HG03521 (cell line): Measurements from ENCODE around the gene RCC2.
"Not testable (repeated sequence)": the region's sequence is repeated elsewhere in the genome, so short reads cannot be mapped to it uniquely, and the experiment has no call there.

ENCODE experiments used
- ATAC-seq: cut with Tn5 transposase; IDR thresholded peaks from one replicate; pipeline ENCODE4 v1.9.1; 2021; ENCODE audit warnings: mild to moderate bottlenecking, moderate library complexity; ENCODE audit not compliant: unreplicated experiment

RCC2 gene

DNA sequence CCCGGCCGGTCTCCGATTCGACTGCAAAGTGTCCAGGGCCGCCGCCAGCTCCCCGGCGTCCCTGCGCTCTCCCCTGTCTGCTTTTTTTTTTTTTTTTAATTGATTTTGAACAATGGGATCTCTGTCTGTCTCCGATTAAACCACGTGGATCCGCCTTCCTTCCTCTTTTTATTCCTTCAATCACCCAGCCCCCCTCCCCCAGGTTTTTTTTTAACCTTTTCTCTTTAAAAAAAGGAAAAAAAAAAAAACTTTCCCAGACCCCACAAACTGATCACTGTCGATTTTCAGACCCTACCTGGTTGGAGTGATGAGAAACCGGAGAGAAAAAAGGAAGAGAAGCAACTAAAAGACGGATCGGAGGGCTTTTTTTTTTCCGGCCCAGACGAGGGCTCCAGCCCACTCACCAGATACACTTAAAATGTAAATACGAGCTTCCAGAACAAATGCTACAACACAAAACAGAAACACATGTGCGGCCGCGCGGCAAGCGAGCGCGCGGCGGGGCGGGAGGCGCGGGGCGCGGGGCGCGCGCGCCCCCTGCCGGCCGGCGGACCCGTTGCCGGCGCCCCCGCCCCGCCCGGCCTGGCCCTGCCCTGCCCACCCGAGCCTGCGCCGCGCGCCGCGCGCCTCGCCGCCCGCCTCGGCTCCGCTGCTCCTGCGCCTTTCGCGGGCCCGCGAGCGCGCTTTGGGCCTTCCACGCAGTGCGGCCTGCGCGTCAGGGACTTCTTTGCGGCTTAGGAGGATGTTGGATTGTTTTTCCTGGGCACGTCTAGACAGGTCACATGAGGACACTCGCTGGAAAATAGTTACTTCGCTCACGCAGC is at the start of gene RCC2:
Gene RCC2, minus strand, starts transcription at position 428 of the 824 bp plus-strand sequence. CDS start 1,163 bp downstream, outside the sequence.
- ATAC-seq, result peak; percentile 50

DNA sequence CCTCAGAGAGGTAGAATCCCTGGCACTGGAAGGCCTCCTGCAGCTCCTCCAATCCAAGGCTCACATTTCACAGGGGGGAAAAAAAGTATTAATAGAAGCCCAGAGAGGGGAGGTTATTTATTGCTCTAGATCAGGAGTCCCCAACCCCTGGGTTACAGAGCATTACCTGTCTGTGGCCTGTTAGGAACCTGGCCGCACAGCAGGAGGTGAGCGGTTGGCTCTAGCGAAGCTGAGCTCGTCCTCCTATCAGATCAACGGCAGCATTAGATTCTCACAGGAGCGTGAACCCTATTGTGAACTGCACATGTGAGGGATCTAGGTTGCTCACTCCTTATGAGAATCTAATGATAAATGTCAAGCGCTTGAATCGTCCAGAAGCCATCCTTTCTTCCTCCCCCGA is 46.8 kb upstream of the RCC2 start:
- ATAC-seq, result no peak

DNA sequence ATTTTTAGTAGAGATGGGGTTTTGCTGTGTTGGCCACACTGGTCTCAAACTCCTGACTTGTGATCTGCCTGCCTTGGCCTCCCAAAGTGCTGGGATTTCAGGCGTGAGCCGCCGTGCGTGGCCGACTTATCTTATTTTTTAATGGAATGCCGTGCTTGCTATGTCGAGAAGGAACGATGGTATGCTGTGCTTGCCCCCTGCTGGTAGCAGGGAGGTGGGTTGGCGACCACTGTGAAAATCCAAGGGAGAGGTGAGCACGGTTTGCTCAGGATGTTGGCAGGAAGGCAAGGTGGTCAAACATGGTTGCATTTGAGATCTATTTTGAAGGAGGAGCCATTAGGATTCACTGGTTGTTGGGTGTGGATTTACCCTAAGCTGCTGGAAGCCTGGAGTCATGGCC is 45.8 kb upstream of the RCC2 start:
- ATAC-seq, result no peak

DNA sequence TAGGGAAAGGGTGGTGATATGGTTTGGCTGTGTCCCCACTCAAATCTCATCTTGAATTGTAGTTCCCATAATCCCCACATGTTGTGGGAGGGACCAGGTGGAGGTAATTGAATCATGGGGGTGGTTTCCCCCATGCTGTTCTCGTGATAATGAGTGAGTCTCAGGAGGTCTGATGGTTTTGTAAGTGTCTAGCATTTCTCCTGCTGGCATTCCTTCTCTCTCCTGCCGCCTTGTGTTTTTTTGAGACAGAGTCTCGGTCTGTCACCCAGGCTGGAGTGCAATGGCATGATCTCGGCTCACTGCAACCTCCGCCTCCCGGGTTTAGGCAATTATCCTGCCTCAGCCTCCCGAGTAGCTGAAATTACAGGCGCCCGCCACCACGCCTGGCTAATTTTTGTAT is 42.5 kb upstream of the RCC2 start:
- ATAC-seq, result not testable (repeated sequence)

DNA sequence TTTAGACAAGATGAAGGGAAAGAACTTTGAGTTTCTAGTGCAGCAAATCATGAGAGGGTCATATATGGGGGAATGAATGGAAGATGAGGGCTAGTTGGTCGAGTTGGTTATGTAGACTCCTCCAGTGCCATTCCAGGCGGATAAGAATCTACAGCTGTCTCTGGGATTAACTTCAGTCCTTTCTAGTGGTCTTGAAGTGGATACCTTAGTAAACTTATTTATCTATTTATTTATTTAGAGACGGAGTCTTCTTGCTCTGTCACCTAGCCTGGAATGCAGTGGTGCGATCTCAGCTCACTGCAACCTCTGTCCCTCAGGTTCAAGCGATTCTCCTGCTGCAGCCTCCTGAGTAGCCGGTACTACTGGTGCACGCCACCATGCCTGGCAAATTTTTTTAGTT is 41.4 kb upstream of the RCC2 start:
- no peak for ATAC-seq

DNA sequence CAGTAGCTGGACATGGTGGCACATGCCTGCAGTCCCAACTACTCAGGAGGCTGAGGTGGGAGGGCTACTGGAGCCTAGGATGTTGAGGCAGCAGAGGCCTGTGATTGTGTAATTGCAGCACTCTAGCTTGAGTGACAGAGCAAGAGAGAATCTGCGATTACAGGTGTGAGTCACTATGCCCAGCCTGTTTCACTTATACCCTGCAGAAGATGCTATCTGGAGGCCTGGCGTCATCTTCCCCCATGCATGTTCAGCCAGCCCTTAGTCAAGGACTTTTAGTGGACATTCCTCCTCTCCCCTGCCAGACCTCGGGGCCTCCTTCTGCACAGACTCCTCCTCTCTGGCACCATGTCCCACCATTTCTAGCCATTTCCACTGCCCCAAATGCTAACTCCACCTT is 36.3 kb upstream of the RCC2 start:
- no peak for ATAC-seq

DNA sequence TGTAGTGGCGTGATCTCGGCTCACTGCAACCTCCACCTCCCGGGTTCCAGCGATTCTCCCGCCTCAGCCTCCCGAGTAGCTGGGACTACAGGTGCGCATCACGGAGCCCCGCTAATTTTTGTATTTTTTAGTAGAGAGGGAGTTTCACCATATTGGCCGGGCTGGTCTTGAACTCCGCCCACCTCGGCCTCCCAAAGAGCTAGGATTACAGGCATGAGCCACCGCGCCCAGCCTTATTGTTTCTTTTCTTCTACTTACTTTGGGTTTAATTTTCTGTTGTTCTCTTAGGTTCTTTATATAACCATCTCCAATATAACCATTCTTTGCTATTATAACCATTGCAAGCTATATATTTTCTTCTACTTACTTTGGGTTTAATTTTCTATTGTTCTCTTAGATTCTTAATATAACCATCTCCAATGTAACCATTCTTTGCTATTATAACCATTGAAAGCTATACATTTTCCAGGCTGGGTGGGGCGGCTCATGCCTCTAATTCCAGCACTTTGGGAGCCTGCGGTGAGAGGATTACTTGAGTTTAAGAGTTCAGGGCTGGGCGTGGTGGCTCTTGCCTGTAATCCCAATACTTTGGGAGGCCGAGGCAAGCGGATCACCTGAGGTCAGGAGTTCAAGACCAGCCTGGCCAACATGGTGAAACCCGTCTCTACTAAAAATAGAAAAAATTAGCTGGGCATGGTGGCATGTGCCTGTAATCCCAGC is 35.5 kb upstream of the RCC2 start:
- ATAC-seq, result not testable (repeated sequence)

DNA sequence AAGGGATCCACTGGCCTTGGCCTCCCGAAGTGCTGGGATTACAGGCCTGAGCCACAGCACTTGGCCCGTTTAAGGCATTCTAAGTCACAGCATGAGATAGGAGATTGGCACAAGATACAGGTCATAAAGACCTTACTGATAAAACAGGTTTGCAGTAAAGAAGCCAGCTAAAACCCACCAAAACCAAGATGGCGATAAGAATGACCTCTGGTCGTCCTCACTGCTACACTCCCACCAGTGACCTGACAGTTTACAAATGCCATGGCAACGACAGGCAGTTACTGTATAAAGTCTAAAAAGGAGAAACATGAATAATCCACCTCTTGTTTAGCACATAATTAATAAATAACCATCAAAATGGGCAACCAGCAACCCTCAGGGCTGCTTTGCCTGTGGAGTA is 33.3 kb upstream of the RCC2 start:
- ATAC-seq, result no peak

DNA sequence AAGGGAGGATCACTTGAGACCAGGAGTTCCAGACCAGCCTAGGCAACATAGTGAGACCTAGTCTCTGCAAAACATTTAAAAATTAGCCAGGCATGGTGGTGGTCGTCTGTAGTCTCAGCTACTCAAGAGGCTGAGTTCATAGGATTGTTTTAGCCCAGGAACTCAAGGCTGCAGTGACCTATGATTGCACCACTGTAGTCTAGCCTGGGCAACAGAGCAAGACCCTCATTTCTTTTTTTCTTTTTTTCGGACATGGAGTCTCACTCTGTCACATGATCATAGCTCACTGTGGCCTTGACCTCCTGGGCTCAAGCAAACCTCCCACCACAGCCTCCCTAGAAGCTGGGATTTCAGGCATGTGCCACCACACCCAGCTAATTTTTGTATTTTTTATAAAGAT is 31.9 kb upstream of the RCC2 start:
- no peak for ATAC-seq

DNA sequence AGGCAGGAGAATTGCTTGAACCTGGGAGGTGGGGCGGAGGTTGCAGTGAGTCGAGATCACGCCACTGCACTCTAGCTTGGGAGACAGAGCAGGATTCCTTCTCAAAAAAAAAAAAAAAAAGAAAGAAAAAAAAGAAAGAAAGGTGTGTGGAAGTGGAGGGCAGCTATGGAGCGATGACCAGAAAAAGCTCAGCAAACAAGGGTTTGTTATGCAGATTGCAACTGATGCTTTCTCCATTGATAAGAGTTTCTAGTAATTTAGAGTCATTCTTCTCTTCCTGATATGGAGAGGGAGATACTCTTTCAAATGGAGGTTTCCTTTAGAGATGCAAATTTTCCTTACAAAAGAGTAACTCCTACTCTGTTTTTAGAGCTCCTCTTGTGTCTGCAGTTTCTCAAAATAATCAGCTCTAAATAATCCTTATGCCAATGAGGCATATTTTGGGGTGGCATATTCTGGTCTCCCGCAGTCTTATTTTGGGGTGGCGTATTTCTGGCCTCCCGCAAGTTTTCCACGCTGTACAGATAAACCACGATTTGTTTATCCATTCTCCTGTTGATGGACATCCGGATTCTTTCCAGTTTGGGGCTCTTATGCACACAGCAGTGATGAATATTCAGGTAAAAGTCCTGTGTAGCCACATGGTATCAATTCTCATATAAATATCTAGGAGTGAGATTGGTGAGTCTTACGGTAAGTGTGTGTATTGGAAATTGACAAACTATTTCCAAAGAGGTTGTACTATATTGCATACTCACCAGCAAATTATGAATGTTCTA is 30.7 kb upstream of the RCC2 start:
- no peak for ATAC-seq

DNA sequence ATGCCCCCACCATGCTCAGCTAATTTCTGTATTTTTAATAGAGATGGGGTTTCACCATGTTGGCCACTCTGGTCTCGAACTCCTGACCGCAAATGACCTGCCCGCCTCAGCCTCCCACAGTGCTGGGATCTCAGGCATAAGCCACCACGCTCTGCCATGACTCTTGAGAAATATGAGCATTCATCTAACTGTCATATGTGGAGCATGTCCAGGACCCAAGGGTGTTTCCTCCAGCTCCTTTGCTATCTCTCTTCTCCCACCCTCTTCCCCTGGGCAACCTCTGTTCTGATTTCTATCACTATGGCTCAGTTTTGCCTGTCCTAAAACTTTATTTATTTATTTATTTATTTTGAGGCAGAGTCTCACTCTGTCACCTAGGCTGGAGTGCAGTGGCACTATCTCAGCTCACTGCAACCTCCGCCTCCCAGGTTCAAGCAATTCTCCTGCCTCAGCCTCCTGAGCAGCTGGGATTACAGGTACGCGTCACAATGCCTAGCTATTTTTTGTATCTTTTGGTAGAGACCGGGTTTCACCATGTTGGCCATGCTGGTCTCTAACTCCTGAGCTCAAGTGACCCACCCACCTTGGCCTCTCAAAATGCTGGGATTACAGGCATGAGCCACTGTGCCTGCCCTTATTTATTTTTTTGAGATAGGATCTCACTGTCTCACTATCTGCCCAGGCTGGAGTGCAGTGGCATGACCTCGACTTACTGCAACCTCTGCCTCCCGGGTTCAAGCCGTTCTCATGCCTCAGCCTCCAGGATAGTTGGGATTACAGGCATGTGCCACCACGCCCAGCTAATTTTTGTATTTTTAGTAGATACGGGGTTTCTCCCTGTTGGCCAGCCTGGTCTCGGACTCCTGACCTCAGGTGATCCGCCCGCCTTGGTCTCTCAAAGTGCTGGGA is 29.1 kb upstream of the RCC2 start:
- not testable (repeated sequence) for ATAC-seq

DNA sequence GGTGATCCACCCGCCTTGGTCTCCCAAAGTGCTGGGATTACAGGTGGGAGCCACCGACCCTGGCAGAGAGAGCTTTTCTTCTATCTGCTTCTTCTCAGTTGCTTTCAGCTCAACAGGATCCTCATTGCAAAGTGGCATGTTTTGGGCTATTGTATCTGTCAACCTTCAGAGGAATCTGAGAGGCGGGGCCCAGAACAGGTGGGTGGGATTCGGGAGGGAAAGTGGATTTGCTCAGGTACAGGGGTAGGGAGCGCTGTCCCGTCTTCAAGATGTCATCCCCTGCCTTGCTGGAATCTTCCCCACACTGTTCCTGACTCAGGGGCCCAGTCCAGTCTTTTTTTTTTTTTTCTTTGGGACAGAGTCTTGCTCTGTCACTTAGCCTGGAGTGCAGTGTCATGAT is 26.9 kb upstream of the RCC2 start:
- no peak for ATAC-seq

DNA sequence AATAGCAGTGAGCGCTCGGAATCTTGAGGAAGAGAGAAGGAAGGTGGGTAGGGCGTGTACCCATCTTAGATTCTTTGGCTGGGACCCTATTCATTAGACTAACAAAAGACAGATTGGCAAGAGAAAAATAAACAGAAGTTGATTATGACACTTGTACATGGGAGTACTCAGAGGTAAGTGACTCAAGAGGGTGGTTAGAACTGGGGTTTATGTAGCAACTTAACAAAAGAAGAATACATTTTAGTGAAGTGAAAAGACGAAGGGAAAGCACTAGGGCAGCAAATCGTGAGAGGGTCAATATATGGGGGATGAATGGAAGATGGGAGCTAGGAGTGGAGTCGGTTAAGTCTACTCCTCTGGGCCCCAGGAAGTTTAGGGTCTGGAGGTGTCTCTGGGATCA is 25.8 kb upstream of the RCC2 start:
- ATAC-seq, result no peak

DNA sequence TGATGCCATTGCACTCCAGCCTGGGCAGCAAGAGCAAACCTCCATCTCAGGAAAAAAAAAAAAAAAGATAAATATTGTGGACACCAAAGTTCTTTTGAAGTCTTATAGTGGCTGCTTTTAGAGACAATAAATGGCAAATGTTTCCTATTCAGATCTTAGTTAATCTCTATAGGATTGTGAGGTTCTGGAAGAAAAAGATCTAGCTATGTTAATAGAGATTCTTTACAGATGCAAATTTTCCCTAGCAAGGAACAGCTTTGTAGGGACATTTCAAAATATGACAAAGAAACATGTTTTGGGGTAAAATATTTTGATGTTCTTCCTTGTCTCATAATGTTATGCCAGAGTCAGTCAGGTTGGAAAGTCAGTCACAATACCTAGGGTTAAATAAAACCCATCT is 24.5 kb upstream of the RCC2 start:
- no peak for ATAC-seq

DNA sequence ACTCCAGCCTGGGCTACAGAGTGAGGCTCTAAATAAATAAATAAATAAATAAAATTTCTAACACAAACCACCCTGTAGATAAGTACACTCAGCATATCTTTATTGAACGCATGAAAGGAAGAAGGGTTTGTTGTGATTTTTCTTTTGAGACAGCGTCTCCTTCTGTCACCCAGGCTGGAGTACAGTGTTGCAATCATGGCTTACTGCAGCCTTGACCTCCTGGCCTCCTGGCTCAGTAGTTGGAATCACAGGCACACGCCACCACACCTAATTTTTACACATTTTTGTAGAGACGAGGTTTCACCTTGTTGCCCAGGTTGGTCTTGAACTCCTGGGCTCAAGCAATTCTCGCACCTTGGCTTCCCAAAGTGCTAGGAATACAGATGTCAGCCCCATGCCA is 23.2 kb upstream of the RCC2 start:
- ATAC-seq, result no peak

DNA sequence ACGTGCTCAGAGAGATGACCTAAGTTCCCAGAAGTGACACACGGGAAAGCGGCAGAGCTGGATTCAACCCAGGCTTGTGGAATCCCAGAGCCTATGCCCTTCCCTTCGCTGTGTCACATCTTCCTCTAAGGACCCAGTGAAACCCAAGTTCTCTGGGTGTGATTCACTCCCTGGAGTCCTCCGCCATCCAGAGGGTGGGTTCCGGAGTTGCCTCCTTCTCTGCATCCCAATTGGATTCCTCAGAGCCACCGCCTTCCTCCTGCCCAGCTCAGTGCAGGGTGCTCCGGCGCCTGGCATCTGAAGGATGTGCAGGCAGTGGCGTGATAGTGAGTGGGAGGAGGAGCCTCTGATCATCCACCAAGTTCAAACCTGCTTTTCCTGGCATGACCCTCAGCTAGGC is 20.7 kb upstream of the RCC2 start:
- ATAC-seq, result no peak

DNA sequence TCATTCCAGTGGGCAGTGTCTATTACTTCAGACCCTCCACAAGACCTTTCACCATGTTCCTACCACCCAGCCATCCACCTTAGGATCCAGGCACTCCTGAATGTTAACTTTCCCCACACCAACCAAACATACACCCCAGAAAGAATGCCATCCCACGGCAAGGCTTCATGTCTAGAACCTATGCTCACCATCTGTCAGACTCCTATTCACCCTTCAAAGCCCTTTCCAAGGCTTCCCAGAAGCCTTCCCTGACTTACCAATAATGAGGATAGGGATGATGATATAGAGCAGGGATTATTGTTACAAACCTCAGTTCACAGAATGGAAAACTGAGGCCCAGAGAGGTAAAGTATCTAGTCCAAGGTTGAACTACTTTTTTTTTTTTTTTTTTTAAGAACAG is 19.3 kb upstream of the RCC2 start:
- ATAC-seq, result no peak

DNA sequence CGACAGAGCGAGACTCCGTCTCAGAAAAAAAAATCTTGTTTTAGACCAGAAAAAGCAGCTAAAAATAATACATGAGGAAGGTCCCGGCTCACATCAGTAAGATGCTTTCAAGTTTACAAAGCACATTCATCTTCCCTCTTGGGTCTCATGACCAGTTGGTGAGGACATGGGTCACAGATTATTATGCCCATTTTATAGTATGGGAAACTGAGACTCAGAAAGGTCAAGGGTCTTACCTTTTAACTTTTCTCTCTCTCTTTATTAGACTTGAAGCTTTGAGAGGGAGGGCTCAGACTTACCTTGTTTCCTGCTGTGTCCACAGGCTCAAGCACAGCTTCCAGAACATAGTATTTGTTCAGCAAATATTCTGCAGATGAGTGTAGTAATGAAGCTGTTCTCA is 13.2 kb upstream of the RCC2 start:
- ATAC-seq, result no peak

DNA sequence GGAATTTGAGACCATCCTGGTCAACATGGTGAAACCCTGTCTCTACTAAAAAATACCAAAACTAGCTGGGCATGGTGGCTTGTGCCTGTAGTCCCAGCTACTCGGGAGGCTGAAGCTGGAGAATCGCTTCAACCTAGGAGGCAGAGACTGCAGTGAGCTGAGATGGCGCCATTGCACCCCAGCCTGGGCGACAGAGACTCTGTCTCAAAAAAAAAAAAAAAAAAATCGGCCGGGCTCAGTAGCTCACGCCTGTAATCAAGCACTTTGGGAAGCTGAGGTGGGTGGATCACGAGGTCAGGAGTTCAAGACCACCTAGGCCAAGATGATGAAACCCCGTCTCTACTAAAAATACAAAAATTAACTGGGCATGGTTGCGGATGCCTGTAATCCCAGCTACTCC is 12.7 kb upstream of the RCC2 start:
- not testable (repeated sequence) for ATAC-seq

DNA sequence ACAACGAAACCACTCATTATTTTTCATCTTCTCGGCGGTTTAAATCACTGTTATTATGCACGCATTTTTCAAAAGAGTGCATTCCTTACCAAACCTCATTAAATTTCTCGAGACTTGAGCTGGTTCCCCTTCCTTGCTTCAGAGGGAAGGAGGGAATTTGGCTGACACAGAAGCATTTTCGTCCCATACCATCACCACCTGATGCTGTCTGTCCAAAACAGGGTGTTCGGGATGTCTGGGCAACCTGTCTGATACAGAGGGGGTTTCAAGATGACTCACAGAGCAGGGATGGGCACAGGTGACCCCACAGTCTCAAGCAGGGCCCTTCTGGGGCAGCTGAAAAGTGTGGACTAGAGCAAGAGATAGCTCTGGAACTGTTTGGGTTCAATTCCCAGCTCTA is 12.3 kb upstream of the RCC2 start:
- ATAC-seq, result no peak
